ENCODE measurements around the gene GCLM. TPM values are rescaled to one million over a fixed set of nuclear protein-coding genes. Genes with fewer than 3 reads are reported as not detected.

Gene GCLM
- total RNA-seq, 1 donor from 2014 or later = 8.6 TPM

- H3K27me3 Mint-ChIP-seq = no peaks in the 10 kb centered on the region
- H3K4me1 Mint-ChIP-seq = peaks cover 33% of the 10 kb centered on the region
- H3K27ac Mint-ChIP-seq = no peak overlapping the region
- TF ChIP-seq, protein P1, sequence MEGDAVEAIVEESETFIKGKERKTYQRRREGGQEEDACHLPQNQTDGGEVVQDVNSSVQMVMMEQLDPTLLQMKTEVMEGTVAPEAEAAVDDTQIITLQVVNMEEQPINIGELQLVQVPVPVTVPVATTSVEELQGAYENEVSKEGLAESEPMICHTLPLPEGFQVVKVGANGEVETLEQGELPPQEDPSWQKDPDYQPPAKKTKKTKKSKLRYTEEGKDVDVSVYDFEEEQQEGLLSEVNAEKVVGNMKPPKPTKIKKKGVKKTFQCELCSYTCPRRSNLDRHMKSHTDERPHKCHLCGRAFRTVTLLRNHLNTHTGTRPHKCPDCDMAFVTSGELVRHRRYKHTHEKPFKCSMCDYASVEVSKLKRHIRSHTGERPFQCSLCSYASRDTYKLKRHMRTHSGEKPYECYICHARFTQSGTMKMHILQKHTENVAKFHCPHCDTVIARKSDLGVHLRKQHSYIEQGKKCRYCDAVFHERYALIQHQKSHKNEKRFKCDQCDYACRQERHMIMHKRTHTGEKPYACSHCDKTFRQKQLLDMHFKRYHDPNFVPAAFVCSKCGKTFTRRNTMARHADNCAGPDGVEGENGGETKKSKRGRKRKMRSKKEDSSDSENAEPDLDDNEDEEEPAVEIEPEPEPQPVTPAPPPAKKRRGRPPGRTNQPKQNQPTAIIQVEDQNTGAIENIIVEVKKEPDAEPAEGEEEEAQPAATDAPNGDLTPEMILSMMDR (IDR thresholded peaks at IDR 0.05) = no peak
- H3K4me3 Mint-ChIP-seq = no peak overlapping the region
- ChIA-PET CTCF (no interaction called here), POLR2A (no interaction called here)
- intact Hi-C loops (cut with micrococcal nuclease) = loop anchor here (5.0 kb wide), 3 partner anchors 558 to 1327 kb away; partner anchors contain the start of genes CNN3, DR1 and RWDD3
- H3K36me3 Mint-ChIP-seq (ENCODE audit: low read depth) = peaks cover 5% of the 10 kb centered on the region
- DNase-seq = no peak
- no peaks in the 10 kb centered on the region for H3K9me3 Mint-ChIP-seq
- no peak for ATAC-seq (ENCODE audit: low read depth)
Observed at GRCh38 chr1:93905734-93906133, 3.5 kb downstream of the GCLM start.

- DNase-seq = no peak
- Mint-ChIP-seq H3K4me1 (peaks cover 32% of the 10 kb centered on the region), H3K36me3 (ENCODE audit: low read depth) (peaks cover 7% of the 10 kb centered on the region), H3K4me3 (no peak overlapping the region), H3K9me3 (no peaks in the 10 kb centered on the region), H3K27me3 (no peaks in the 10 kb centered on the region), H3K27ac (peak overlapping the region; percentile 57)
- TF ChIP-seq, protein P1 (IDR thresholded peaks at IDR 0.05) = no peak
- intact Hi-C loops (cut with micrococcal nuclease) = loop anchor here (5.0 kb wide), 3 partner anchors 558 to 1327 kb away; partner anchors contain the start of genes CNN3, DR1 and RWDD3
- no peak for ATAC-seq (ENCODE audit: low read depth)
- ChIA-PET CTCF (no interaction called here), POLR2A (interaction anchor here (1.2 kb wide), 1 partner anchor 25 kb away, joined by 7 read pairs; the partner anchor contains the start of gene DNTTIP2)
Observed at GRCh38 chr1:93905051-93905450, 4.2 kb downstream of the GCLM start.

DNA sequence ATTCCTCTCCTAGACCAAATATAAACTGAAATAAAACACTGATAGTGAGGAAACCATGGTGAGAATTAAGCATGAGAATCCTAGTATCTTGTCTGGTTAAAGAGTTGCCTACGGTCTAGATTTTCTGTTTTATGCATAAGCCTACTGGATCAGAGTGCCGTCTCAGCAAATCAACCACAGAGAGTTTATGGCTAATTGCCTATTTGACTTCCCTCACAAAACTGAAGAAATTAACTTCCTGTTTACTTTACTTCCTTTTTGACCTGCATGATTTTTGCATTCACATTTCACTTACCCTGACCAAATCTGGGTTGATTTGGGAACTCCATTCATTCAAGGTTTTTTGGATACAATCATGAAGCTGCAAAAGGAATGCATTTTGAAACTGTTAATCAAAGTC is 5.0 kb downstream of the GCLM start:
- Mint-ChIP-seq H3K9me3 (no peaks in the 10 kb centered on the region), H3K27me3 (no peaks in the 10 kb centered on the region), H3K27ac (peak overlapping the region; percentile 57), H3K36me3 (ENCODE audit: low read depth) (peaks cover 11% of the 10 kb centered on the region), H3K4me3 (no peak overlapping the region), H3K4me1 (peaks cover 29% of the 10 kb centered on the region)
- DNase-seq = no peak
- intact Hi-C loops (cut with micrococcal nuclease) = no loop called here
- TF ChIP-seq, protein P1 (IDR thresholded peaks at IDR 0.05) = no peak
- ChIA-PET CTCF (no interaction called here), POLR2A (interaction anchor here (0.6 to 1.2 kb wide), 2 partner anchors 25 to 1069 kb away, joined by 4 to 7 read pairs; partner anchors contain the start of gene DNTTIP2)
- peak; percentile 19 for ATAC-seq (ENCODE audit: low read depth)

- Mint-ChIP-seq H3K4me1 (peaks cover 14% of the 10 kb centered on the region), H3K36me3 (ENCODE audit: low read depth) (peaks cover 20% of the 10 kb centered on the region), H3K27me3 (no peaks in the 10 kb centered on the region), H3K9me3 (no peaks in the 10 kb centered on the region), H3K27ac (no peak overlapping the region), H3K4me3 (no peak overlapping the region)
- TF ChIP-seq, protein P1 (IDR thresholded peaks at IDR 0.05) = no peak
- intact Hi-C loops (cut with micrococcal nuclease) = no loop called here
- ChIA-PET CTCF (no interaction called here), POLR2A (no interaction called here)
- DNase-seq (no peak), ATAC-seq (ENCODE audit: low read depth) (no peak)
Observed at GRCh38 chr1:93900723-93901504, 8.3 kb downstream of the GCLM start.

DNA sequence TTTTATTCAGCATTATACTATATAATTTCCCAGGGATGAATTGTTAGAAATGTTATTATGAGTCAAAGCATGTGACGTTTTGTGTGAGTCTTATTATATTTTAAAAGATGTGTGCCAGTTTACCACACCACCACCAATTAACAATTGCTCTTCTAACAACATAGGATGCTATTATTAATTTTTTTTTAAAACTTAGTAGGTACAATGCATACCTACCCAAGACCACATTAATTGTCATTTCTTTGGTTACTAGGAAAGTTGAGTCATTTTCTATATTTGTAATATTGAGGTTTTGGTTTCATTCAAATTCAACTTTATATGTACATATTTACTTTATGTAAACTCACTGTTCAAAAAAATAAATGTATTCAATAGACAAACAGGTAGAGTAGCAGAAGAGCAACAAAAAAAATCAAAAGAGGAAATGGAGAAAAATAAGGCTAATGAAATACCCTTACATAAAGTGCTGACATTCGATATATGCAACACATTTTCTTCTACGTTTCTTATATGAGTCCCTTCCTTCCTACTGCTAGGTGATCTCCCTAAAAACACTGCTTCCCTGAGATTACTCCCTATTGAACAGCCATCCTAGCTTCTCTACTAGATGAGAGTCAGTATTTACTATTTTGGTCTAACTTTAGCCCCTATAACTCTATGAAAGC is 9.6 kb downstream of the GCLM start:
- POLR2A ChIA-PET = no interaction called here
- Mint-ChIP-seq H3K4me3 (no peak overlapping the region), H3K9me3 (no peaks in the 10 kb centered on the region), H3K4me1 (peaks cover 11% of the 10 kb centered on the region), H3K27me3 (no peaks in the 10 kb centered on the region), H3K27ac (no peak overlapping the region), H3K36me3 (ENCODE audit: low read depth) (peaks cover 27% of the 10 kb centered on the region)
- DNase-seq (no peak), ATAC-seq (ENCODE audit: low read depth) (no peak)
- CTCF ChIA-PET = no interaction called here
- intact Hi-C loops (cut with micrococcal nuclease) = no loop called here
- TF ChIP-seq, protein P1 (IDR thresholded peaks at IDR 0.05) = no peak
